ENCODE measurements around the gene ALDH2.

DNA sequence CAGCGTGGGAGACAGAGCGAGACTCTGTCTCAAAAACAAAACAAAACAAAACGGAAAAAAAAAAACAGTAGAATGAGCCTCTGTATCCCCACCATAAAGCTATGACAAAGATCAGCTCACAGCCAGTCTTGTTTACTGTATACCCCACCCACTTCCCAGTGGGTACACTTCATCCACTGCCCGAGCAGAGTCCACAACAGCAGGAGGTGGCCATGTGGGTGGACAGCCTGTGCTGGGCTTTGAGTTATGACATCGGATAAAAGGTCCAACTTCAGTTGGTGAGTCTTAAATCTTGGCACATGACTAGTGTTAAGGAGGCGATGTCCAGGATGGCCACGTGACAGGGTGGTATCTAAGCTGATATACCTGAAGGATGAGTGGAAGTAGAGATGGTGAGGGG is 40.5 kb downstream of the ALDH2 start:
- TF ChIP-seq, protein P1, sequence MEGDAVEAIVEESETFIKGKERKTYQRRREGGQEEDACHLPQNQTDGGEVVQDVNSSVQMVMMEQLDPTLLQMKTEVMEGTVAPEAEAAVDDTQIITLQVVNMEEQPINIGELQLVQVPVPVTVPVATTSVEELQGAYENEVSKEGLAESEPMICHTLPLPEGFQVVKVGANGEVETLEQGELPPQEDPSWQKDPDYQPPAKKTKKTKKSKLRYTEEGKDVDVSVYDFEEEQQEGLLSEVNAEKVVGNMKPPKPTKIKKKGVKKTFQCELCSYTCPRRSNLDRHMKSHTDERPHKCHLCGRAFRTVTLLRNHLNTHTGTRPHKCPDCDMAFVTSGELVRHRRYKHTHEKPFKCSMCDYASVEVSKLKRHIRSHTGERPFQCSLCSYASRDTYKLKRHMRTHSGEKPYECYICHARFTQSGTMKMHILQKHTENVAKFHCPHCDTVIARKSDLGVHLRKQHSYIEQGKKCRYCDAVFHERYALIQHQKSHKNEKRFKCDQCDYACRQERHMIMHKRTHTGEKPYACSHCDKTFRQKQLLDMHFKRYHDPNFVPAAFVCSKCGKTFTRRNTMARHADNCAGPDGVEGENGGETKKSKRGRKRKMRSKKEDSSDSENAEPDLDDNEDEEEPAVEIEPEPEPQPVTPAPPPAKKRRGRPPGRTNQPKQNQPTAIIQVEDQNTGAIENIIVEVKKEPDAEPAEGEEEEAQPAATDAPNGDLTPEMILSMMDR (IDR thresholded peaks at IDR 0.05) = no peak
- no peak for TF ChIP-seq POLR2A (IDR thresholded peaks at IDR 0.05)
- TF ChIP-seq POLR2AphosphoS5 (IDR thresholded peaks at IDR 0.05) = no peak

All from transverse colon (tissue), 4 donors.